ENCODE measurements around the gene ZSCAN5A.
"Not testable (repeated sequence)": the region's sequence is repeated elsewhere in the genome, so short reads cannot be mapped to it uniquely, and the experiment has no call there.

The ZSCAN5A gene

GRCh38 chr19:56314381-56315076, at the start of gene ZSCAN5A:
TSS of gene ZSCAN5A (minus strand) at chr19:56314839. CDS start at chr19:56225046, 89,793 bp downstream.
- peak; percentile 95 for DNase-seq

GRCh38 chr19:56360841-56361240, 46.2 kb upstream of the ZSCAN5A start:
- no peak for DNase-seq

GRCh38 chr19:56356944-56357343, 42.3 kb upstream of the ZSCAN5A start:
- DNase-seq, result no peak

DNA sequence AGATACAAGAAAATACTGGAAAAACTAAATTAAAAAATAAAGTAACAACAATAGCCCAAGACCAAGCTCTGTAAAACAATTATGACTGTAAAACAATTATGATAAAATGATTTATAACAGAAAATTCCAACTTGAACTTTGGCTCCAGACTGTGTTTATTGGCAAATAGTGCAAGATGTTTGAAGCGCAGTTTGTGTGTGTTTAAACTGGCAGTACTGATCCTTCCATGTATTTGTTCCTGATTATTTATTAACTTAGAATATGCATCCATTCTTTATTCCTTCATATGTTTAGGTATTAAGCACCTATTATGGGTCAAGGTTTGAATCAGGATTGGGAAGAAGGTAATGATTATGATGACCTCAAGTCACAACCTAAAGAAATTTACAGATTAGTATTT, 40.9 kb upstream of the ZSCAN5A start:
- no peak for DNase-seq

DNA sequence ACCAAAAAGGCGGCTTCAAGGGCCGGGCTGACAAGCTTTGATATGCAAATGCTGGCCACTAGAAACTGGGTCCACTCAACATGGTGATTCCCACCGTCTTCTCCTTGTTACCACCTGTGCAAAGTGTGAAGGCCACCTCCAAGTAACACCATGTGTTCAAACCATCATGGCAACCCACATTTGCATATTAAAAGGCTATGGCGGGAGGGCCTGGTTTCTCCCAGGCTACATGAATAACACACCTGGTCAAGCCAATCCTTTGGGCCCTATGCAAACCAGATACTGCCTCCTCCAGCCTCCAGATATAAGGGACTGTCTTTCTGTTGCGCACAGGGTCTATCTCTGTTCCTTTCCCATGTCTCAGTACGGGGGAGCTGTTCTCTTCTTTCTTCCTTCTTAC, 36.6 kb upstream of the ZSCAN5A start:
- DNase-seq, result no peak

DNA sequence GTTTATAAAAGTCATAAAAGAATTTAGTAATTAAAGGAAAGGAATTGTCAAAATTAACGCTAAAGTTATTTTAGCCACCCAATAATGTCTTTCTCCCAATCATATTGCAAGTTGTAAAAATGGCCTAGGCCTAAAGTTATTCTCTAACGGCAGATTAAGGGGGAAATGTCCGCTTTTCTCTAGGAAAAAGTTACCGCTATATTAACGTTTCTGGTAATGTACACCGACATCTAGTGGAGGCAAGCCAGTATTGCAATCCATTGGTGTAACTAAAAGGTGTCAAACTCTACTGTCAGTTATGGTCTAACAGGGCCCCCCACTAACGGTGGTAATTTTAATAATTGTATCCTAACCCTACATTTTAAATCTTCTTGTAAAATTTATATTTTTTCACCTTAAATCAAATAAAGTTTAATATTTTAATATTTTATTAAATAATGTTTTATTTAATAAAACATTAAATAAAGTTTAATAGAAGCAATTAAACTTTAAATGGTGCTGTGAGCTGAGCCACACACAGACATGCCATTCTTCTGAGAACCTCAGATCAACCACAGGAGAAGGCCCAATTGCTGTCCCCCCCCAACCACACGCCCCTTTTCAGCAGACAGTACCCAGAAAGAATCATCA, 35.9 kb upstream of the ZSCAN5A start:
- no peak for DNase-seq

DNA sequence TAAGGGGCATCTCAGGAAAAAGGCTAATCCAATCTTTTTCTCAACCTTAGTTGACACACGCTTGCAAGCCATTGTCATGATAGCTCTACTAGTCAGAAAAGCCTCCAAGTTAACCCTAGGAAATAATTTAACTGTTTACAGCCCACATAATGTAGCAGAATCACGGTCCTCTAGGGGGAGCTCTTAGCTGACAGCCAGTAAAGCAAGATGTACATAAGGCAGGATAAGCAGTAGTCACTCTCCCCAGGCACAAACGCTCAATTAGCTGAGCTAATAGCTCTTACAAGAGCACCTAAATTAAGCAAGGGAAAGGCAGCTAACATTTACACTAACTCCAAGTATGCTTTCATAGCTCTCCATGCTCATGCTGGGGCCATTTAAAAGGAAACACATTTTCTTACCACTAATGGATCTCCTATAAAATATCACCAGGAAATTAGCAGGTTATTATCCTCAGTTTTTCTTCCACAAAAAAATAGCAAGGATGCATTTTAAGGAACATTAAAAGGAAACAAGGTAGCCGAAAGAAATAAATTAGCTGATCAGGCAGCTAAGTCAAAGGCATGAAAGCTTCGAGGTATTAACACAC, 33.7 kb upstream of the ZSCAN5A start:
- DNase-seq, result no peak

DNA sequence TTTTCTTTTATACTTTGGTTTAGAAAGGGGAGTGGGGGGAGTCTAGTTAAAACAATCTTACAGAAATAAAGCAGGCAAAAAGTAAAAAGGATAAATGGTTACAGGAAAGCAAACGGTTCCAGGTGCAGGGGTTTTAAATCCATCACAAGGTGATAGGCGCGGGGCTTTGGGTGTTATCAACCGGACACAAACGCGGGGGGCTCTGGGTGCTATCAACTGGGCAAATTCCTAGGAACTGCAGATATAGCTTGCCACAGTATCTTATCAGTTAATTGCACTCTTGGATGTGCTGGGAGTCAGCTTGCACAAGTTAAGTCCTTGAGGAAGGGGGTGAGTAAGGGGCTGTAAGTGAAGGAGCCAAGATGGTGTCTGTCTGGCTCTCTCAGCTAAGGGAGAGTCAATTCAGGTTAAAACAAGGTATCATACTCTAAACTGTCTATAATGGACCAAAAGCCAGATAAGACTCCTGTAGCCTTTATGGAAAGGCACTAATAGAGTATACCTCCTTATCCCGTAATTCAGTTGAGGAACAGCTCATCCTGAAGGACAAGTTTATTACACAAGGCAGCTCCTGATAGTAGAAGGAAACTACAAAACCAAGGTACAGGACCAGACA, 32.6 kb upstream of the ZSCAN5A start:
- DNase-seq, result no peak

DNA sequence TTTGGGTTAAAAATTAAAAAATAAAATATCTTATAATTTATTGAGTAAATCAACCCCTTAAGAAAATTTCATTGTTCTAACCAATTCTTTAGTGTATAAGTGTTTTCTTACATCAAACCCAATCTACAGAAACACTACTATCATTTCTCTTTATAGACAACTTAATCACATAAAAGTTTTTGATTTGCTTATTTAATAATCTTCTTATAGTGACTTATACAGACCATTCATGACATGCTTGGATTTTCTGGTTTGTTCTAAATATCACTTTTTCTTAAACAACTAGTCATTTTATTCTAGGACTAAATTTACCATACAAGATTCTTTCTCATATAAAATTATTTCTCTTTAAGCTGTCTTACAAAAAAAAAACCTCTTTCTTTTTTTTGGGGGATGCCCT, 27.3 kb upstream of the ZSCAN5A start:
- no peak for DNase-seq

- DNase-seq, result not testable (repeated sequence)
Observed at GRCh38 chr19:56339031-56339430, 24.4 kb upstream of the ZSCAN5A start.

DNA sequence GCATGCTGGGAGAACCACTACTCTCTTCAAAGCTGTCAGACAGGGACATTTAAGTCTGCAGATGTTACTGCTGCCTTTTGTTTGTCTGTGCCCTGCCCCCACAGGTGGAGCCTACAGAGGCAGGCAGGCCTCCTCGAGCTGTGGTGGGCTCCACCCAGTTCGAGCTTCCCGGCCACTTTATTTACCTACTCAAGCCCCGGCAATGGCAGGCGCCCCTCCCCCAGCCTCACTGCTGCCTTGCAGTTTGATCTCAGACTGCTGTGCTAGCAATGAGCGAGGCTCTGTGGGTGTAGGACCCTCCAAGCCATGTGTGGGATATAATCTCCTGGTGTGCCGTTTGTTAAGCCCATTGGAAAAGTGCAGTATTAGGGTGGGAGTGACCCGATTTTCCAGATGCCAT, 22.4 kb upstream of the ZSCAN5A start:
- DNase-seq, result not testable (repeated sequence)

- not testable (repeated sequence) for DNase-seq
Observed at GRCh38 chr19:56335371-56335770, 20.7 kb upstream of the ZSCAN5A start.

DNA sequence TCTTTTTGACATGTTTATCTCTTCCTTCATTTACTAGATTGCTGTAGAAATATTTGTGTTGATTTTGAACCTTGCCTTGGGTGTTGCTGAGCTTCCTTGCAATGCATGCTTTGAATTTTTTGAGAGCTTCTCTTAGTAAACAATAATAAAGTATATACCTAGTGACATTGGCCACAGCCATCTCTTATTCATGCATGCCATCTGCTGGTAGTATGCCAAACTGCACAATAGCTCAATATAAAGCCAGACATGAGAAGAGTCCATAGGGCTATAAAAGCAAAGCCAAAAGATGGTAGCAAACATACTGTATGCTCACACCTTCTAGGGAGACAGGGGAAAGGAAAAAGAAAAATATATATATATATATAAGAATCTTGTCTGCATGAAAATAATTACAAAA, 18.9 kb upstream of the ZSCAN5A start:
- DNase-seq, result peak; percentile 5

GRCh38 chr19:56332695-56333094, 18.1 kb upstream of the ZSCAN5A start:
- DNase-seq, result no peak

GRCh38 chr19:56324436-56324835, 9.8 kb upstream of the ZSCAN5A start:
- no peak for DNase-seq

GRCh38 chr19:56321989-56322440, 7.4 kb upstream of the ZSCAN5A start:
- no peak for DNase-seq

DNA sequence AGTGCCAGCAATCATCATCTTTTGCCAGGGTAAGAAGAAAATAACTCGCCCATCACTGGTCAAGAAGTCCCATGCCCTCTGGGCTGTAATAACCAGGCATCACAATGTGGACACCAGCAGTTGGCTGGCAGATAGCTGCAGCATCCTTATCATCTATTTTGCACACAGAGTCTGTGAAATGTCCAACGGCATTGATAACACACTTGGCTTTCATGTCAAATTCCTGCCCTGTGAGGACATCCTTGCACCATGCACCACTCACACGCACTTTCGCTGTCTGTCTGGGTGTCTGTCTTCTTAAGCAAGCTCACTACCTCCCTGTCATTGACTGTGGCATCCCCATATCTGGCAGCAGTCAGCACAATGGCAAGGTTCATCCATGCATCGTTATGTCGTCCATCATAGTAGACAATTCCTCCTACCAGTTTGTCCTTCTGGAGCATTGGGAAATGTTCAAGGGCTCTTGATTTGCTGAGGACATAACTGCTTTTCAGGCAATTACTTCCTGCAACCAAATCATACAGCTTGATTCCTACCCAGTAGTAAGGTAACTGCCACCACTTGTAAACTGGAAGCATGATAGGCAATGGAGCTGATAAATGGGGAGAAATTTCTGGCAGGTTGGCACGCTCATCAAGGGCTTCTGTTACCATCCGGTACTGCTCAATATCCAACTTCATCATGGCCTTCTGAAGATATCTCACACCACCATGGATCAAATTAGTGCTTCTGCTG, 6.8 kb upstream of the ZSCAN5A start:
- DNase-seq, result no peak

DNA sequence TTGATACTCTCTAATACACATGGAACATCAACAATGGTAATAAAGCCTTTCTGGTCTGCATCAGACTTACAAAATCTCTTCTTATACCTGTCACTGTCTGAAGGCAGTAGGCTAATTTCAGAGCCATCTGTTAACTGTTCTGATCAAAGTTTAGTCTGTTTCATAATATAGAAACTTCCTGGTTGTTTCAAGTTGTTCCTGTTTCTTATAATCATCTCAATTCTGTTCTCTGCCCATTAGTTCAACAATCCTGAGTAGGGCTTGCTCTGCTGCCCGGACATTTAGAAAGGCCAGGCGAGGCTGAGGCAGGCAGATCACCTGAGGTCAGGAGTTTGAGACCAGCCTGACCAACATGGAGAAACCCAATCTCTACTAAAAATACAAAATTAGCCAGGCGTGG, 5.4 kb upstream of the ZSCAN5A start:
- no peak for DNase-seq

- no peak for DNase-seq
Observed at GRCh38 chr19:56317749-56318148, 3.1 kb upstream of the ZSCAN5A start.

- DNase-seq, result no peak
Observed at GRCh38 chr19:56316728-56317127, 2.1 kb upstream of the ZSCAN5A start.

GRCh38 chr19:56315077-56315828, 614 bp upstream of the ZSCAN5A start:
- peak; percentile 91 for DNase-seq

GRCh38 chr19:56314018-56314380, 640 bp downstream of the ZSCAN5A start:
- no peak for DNase-seq
